NCI-H2029 (cell line): ENCODE data around the gene SPECC1L.
"Not testable (repeated sequence)": the region's sequence is repeated elsewhere in the genome, so short reads cannot be mapped to it uniquely, and the experiment has no call there.

ENCODE experiments used
- DNase-seq: peaks from one replicate; lab custom pipeline; 2025; lab: John Stamatoyannopoulos, UW

SPECC1L gene

DNA sequence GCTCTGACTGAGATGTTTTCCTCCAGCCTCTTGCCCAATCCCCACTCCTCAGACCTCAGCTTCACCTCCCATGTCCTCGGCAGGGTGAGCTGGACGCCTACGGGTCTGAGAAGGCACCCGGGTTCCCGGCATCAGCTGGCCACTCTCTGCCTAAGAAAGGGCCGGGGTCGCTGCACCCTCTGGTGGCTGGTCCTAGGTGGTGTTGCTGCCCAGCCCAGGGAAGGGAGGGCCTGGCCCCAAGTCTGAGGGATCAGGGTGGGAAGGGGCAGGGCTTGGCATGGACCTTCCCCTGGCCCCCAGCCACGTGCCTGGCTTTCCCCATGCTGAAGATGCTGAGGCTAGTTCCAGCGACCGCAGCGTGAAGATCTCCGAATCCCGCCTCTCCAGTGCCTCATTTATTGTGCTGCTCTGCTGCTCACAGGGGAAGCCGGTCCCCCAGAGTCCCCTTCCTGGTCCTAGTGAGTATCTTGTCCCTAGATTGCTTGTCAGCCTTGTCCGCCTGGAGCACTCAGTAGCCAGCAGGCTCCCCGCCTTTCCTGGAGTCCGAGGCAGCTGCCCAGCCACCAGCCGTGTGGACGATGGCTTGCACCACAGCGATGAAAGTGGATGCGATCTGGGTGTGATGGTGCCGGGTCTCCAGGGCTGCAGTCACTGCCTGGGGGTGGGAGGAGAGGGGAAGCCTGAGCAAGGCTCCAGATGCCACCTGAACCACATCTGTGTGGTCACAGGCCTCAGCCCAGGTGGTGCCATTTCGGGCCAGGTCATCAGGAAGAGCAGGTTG, 22.9 kb upstream of the SPECC1L start:
- DNase-seq: peak; percentile 36

DNA sequence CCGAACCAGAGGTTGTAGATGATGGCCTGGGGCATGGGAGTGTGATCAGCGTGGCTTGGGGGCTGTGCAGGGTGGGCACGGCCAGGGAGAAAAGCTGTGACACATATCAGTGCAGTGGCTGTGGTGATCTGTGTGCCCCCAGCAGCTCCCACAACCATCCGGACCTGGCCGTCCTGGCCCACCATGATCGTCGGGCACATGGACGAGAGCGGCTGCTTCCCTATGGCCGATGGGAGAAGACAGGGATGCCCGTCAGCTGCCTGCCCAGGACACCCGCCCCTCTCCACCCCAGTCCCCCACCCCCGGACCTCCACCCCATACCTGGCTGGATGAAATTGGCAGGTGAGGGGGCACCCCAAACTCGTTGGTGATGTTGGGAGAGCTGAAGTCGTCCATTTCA, 22.0 kb upstream of the SPECC1L start:
- not testable (repeated sequence) for DNase-seq

- DNase-seq: not testable (repeated sequence)
These were observed 21.2 kb upstream of the SPECC1L start for GRCh38 chr22:24249413-24249812.

DNA sequence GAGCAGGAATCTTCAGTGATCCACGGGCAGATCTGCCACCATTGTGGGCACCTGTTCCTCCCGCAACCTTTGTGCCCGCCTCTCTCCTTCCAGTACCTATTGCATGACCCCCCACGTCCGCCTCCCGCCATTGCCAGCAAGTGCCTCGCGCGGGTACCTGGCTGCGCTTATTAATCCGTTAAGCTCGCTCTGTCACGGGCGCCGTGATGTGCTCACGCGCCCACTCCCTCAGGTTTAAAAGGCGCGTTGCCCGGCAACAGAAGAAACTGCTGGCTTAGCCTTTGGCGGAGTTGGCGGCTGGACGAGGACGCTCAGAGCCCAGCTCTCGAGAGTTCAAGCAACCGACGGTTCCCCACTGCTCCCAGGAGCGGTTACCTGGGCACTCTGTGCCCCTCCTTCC, 19.3 kb upstream of the SPECC1L start:
- DNase-seq: not testable (repeated sequence)

- DNase-seq: not testable (repeated sequence)
These were observed 17.5 kb upstream of the SPECC1L start for GRCh38 chr22:24253126-24253525.

DNA sequence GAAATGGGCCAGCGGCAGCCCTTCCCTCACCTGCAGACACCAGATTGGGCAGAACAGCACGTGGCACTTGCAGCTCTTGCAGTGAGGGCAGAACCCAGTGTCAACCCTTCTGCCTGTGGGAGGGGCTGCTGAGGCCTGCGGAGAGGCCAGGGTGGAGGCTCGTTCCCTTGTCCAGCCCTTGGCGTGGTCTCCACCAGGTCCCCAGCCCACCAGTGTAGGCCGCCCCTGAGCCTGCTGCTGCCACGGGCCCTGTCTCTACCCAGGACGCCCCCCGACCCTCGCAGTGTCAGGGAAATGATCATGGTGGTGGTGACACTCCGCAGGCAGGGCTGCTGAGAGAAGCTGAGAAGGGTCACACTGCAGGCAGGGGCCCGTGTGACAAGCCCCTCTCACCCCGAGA, 14.5 kb upstream of the SPECC1L start:
- not testable (repeated sequence) for DNase-seq

DNA sequence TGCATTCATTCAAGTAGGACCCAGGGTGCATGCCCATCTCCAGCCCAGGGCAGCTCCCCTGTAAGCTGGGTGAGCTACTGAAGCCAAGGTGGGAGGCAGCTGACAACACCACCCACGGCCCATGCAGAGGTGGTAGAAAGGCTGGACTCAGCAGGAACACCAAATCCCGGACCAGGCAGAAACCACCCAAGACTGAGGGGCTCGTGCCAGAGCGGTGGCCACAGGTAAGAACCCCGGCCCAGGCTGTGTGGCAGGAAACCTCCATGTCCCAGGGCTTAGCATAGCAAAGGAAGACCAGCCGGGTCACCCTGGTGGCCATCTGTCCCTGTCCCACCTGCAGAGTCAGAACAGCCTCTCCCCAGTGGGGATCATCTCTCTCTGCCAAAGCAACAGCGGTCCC, 13.9 kb upstream of the SPECC1L start:
- not testable (repeated sequence) for DNase-seq

DNA sequence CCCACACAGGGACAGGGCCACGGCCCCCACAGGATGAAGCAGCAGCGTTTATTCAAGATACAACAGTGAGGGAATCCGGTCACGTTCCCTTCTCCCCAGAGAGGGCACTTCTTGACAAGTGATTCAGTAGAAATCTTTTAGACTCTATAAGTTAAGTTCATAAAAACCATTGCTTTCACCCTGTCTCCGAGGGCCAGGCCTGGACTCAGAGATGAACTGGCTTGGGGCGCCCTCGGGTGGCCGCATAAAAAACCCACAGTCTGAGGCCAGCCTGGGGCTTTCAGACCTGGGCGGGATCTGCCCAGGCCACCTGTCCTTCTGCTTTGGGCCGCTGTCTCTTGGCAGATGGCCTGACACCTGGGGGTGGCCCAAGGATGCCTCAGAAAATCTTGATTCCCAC, 11.2 kb upstream of the SPECC1L start:
- peak; percentile 13 for DNase-seq

- not testable (repeated sequence) for DNase-seq
These were observed 8.4 kb upstream of the SPECC1L start for GRCh38 chr22:24262185-24262749.

DNA sequence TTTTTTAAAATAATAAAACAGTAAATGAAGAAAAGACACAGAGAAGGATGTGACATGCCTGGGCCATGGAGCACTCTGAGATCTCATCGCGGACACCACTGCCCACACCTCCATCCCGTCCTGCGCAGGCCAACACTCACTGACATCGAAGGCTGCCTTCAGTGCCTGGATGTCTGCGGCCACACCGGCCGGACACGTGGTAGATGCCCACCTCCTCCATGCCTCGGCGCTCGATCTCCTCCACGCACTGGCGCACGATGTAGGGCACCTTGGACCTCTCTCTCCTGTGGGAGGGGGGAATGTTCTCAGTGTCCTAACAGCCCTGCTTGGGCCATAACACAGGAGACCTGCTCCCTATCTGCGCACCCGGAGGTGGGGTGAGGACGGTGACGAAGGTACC, 7.2 kb upstream of the SPECC1L start:
- DNase-seq: not testable (repeated sequence)

- DNase-seq: not testable (repeated sequence)
These were observed 6.2 kb upstream of the SPECC1L start for GRCh38 chr22:24264329-24264896.

GRCh38 chr22:24265734-24266133, 4.9 kb upstream of the SPECC1L start:
- no peak for DNase-seq

GRCh38 chr22:24266495-24266894, 4.1 kb upstream of the SPECC1L start:
- DNase-seq: not testable (repeated sequence)

DNA sequence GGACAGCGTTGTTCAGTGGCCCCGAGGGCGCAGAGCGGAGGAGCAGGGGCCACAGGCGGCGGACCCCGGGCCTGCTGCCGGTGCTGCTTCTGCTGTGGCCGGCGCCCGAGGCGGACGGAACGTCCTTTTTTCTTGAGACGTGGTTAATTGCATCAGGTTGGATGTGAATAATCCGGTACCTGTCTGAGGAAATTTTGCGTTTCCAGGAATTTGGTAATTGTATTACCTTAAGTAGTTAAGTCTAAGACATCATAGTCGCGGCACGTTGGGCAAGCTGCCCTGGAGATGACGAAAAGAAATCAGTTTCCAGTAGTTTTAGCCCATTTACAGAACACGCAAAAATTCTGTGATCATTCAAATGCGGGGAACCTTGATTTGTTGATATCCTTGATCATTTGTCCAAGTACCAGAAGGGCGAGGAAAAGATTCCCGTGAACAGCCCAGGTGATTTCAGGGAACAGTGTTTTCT, 789 bp downstream of the SPECC1L start:
- DNase-seq: no peak

- not testable (repeated sequence) for DNase-seq
These were observed 2.4 kb downstream of the SPECC1L start for GRCh38 chr22:24273031-24273430.

GRCh38 chr22:24273906-24274305, 3.3 kb downstream of the SPECC1L start:
- not testable (repeated sequence) for DNase-seq

DNA sequence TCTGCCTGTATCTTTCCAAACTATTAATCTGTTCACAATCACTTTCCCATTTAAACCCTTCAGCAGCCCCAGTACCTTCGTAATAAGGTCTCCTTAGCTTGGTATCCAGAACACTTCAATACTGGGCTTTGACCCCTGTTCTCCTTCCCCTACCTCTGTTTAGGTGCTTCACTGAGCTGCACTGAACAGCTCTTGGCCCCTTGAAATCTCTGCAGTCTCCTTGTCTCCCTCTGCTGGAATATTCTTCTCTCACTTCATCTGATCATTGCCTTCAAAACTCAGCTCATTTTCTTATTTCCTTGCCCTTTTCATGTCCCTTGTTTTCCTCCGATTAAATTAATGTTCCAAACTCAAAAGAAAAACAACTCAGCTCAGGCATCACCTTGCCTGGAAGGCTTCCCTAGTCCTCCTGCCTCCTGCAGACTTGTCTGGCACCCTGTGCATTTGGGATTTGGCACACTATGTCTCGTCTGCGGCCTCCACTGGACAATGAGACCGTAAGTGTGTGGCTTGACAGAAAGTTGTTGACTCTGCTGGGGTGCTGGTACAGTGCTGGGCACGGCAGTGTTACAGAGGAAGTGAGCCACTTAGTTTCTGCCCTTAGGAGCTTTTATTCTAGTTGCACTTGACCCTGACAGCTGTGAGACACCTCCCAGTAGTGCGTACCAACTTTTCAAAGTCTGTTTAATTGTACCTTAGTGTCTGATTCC, 4.2 kb downstream of the SPECC1L start:
- not testable (repeated sequence) for DNase-seq

DNA sequence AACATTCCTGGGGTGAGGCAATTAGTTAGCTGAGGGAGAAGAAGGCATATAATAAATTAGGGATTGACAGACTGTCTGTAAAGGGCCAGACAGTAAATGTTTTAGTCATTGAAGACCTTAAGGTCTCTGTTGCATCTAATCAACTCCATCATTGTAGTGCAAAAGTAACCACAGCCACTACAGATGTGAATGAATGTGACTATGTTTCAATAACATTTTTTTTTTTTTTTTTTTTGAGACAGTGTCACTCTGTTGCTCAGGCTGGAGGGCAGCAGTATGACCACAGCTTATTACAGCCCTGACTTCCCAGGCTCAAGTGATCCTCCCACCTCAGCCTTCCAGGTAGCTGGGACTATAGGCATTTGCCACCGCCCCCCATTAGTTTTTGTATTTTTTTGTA, 9.7 kb downstream of the SPECC1L start:
- not testable (repeated sequence) for DNase-seq

DNA sequence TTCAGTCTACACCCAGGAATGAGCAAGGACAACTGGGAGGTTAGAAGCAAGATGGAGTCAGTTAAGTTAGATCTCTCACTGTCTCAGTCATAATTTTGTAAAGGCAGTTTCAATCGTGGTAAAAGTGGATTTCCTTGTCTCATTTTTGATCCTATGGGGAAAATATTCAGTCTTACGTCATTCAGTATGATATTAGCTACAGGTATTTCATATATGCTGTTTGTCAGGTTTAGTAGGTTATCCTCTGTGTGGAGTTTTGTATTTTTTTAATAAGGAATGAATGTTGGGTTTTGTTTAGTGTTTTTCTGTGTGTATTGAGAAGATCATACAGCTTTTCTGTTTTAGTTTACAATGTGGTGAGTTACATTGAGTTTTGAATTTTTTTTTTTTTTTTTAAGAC, 11.8 kb downstream of the SPECC1L start:
- DNase-seq: no peak

- no peak for DNase-seq
These were observed 14.1 kb downstream of the SPECC1L start for GRCh38 chr22:24284747-24285203.

GRCh38 chr22:24285245-24285644, 14.6 kb downstream of the SPECC1L start:
- DNase-seq: no peak

- not testable (repeated sequence) for DNase-seq
These were observed 16.6 kb downstream of the SPECC1L start for GRCh38 chr22:24287212-24287611.
